ENCODE data around the gene IFT81. TPM values are rescaled to one million over a fixed set of nuclear protein-coding genes. Genes with fewer than 3 reads are reported as not detected.
"Not testable (repeated sequence)": the region's sequence is repeated elsewhere in the genome, so short reads cannot be mapped to it uniquely, and the experiment has no call there.

The IFT81 gene
- total RNA-seq, 4 donors from 2014 or later: 6.9 to 40.6 (median 20.7) TPM

DNA sequence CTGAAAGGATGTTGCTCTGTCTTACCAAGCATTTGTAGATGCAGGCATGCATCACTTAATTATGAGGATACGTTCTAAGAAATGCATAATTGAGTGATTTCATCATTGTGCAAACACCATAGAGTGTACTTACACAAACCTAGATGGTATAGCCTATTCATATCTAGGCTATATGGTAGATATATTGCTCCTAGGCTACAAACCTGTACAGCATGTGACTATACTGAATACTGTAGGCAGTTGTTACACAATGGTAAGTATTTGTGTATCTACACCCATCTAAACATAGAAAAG, 75.9 kb downstream of the IFT81 start:
- DNase-seq: no peak
- H3K4me1 ChIP-seq: no peaks in the 10 kb centered on the region
- no peak overlapping the region for H3K4me3 ChIP-seq
- intact Hi-C loops (cut with DNase I; ENCODE audit: low total_unique reads): no loop called here
- no peaks in the 10 kb centered on the region for H3K36me3 ChIP-seq
- no peaks in the 10 kb centered on the region for H3K9me3 ChIP-seq
- no peak overlapping the region for H3K27ac ChIP-seq
- no peaks in the 10 kb centered on the region for H3K27me3 ChIP-seq
- TF ChIP-seq, protein P1, sequence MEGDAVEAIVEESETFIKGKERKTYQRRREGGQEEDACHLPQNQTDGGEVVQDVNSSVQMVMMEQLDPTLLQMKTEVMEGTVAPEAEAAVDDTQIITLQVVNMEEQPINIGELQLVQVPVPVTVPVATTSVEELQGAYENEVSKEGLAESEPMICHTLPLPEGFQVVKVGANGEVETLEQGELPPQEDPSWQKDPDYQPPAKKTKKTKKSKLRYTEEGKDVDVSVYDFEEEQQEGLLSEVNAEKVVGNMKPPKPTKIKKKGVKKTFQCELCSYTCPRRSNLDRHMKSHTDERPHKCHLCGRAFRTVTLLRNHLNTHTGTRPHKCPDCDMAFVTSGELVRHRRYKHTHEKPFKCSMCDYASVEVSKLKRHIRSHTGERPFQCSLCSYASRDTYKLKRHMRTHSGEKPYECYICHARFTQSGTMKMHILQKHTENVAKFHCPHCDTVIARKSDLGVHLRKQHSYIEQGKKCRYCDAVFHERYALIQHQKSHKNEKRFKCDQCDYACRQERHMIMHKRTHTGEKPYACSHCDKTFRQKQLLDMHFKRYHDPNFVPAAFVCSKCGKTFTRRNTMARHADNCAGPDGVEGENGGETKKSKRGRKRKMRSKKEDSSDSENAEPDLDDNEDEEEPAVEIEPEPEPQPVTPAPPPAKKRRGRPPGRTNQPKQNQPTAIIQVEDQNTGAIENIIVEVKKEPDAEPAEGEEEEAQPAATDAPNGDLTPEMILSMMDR (IDR thresholded peaks at IDR 0.05): no peak
- no peak for TF ChIP-seq POLR2A (IDR thresholded peaks at IDR 0.05)

DNA sequence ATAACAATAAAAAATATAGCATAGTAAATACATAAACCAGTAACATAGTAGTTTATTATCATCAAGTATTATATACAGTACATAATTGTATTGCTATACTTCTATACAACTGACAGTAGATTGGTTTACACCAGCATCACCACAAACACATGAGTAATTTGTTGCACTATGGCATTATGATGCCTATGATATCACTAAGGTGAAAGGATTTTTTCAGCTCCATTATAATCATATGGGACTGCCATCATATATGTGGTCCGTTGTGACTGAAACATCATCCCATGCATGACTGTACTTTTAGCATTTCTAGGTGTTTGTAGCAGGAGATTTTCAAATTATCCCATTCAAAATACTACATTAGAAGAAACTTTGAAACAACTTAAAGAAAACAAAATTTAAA, 77.8 kb downstream of the IFT81 start:
- H3K36me3 ChIP-seq: no peaks in the 10 kb centered on the region

DNA sequence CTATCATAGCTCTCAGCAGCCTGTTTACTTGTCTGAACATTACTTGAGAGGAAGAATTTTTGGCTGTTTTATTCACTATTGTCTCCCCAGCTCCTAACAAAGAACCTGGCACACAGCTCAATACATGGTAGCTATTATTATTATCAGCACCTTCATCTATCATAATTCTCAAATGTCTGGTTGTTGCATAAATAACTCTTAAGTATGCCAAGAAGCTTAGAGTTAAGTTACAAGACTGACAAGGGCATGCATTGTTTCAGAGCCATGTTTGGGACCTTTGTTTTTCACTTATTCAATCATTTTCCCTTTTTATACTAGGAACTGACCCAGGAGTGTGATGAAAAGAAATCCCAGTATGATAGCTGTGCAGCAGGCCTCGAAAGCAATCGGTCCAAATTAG, 79.4 kb downstream of the IFT81 start:
- Histone ChIP-seq H3K27me3 (no peaks in the 10 kb centered on the region), H3K36me3 (no peaks in the 10 kb centered on the region), H3K4me1 (no peaks in the 10 kb centered on the region), H3K9me3 (no peaks in the 10 kb centered on the region), H3K27ac (no peak overlapping the region), H3K4me3 (no peak overlapping the region)
- intact Hi-C loops (cut with DNase I; ENCODE audit: low total_unique reads): no loop called here
- DNase-seq: no peak
- TF ChIP-seq, protein P1 (IDR thresholded peaks at IDR 0.05): no peak
- no peak for TF ChIP-seq POLR2A (IDR thresholded peaks at IDR 0.05)

More for the DNA sequence above, 77.8 kb downstream of the IFT81 start:
- intact Hi-C loops (cut with DNase I; ENCODE audit: low total_unique reads): no loop called here
- Histone ChIP-seq H3K4me3 (no peak overlapping the region), H3K27ac (no peak overlapping the region), H3K27me3 (no peaks in the 10 kb centered on the region), H3K4me1 (no peaks in the 10 kb centered on the region), H3K9me3 (no peaks in the 10 kb centered on the region)
- no peak for DNase-seq
- TF ChIP-seq, protein P1 (IDR thresholded peaks at IDR 0.05): no peak
- no peak for TF ChIP-seq POLR2A (IDR thresholded peaks at IDR 0.05)

DNA sequence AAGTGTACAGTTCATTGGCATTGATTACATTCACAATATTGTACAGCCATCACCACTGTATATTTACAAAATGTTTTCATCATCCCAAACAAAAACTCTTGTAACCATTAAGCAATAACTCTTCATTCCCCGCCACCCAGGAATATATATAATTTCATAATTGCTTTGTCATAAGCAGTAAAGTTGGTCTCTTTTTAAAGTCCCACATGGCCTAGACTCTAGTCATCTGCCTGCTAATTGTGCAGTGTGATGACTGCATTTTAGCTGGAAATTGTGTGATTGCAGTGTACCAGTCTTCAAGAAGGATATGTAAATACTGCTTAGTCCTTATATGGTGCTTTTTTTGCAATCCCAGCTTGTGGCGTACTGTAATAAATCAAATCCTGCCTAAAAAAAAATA, 81.8 kb downstream of the IFT81 start:
- no peaks in the 10 kb centered on the region for H3K4me1 ChIP-seq
- no peaks in the 10 kb centered on the region for H3K36me3 ChIP-seq
- intact Hi-C loops (cut with DNase I; ENCODE audit: low total_unique reads): no loop called here

DNA sequence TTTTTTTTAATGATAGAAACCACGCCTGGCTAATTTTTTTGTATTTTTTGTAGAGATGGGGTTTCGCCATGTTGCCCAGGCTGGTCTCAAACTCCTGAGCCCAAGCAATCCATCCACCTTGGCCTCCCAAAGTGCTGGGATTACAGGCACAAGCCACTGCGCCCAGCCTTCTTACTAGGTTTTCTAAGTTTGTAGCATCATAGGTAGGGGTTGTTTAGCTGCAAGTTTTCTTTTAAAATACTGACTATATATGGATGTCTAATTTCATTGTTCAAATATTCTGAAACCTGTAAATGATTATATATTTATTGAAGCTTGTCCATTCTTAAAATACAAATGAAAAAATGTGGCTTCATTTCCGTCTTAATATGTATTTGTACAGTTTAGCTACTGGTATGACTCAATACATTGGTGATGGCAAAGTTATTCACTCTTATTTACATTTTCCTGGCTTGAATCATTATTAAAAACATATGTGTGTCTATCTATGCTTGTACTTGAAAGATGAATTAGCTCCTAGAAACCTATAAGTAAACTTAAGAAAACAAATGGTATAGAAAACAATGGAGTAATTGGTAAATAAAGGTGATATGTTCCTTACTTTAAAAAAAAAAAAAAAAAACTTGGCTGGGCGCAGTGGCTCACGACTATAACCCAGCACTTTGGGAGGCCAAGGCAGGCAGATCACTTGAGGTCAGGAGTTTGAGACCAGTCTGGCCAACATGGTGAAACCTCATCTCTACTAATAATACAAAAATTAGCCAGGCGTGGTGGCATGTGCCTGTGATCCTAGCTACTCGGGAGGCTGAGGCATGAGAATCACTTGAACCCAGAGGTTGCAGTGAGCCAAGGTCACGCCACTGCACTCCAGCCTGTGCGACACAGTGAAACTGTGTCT, 87.7 kb downstream of the IFT81 start:
- H3K4me3 ChIP-seq; DNase-seq; H3K27me3 ChIP-seq; H3K27ac ChIP-seq; H3K36me3 ChIP-seq; H3K4me1 ChIP-seq; H3K9me3 ChIP-seq; intact Hi-C loops (cut with DNase I; ENCODE audit: low total_unique reads): not testable (repeated sequence)

More for the DNA sequence above, 81.8 kb downstream of the IFT81 start:
- Histone ChIP-seq H3K9me3 (no peaks in the 10 kb centered on the region), H3K4me3 (no peak overlapping the region), H3K27ac (no peak overlapping the region), H3K27me3 (no peaks in the 10 kb centered on the region)
- no peak for TF ChIP-seq POLR2A (IDR thresholded peaks at IDR 0.05)
- TF ChIP-seq, protein P1 (IDR thresholded peaks at IDR 0.05): no peak
- no peak for DNase-seq

Measured in uterus (tissue), 4 donors.